Prostate gland (tissue), 2 donors: ENCODE results near the gene KCNK4.

Experiments used
- POLR2A ChIP-seq: fragments of 450-650 bp; IDR thresholded peaks from one replicate; pipeline ENCODE4 v1.6.1; 2016; ENCODE audit warnings: antibody characterized with exemption, mild to moderate bottlenecking
- TF ChIP-seq, protein P1 (sequence below), 4 experiments: fragments of 200-600 bp in 2 of 4; fragments of 450-650 bp in 2 of 4; sonication (generic) in 2 of 4; IDR thresholded peaks; 1 replicate in 3 of 4; 2 replicates in 1 of 4; pipeline ENCODE4 v1.5.1; 2016 to 2019; ENCODE audit warnings: antibody characterized with exemption in 4 of 4, mild to moderate bottlenecking in 2 of 4, moderate library complexity in 2 of 4

DNA sequence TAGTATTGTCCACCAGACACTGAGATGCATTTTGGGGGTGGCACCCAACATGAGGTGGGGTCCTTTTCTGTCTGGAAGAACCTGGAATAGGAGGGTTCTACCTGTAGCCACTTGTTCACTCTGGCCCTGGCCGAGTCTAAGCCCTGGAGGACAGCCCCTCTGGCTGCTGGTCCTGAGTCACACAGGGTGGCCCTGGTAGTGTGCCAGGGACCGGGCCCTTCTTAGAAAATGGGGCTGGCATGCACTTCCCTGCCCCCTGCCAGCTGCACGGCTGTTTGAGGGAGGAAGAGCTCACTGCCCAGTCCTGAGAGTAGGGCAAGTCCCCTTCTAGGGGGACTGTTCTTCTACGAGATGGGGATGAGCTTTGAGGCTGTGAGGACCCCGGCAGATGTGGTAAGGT lies 37.6 kb upstream of the KCNK4 start:
- TF ChIP-seq, protein P1, sequence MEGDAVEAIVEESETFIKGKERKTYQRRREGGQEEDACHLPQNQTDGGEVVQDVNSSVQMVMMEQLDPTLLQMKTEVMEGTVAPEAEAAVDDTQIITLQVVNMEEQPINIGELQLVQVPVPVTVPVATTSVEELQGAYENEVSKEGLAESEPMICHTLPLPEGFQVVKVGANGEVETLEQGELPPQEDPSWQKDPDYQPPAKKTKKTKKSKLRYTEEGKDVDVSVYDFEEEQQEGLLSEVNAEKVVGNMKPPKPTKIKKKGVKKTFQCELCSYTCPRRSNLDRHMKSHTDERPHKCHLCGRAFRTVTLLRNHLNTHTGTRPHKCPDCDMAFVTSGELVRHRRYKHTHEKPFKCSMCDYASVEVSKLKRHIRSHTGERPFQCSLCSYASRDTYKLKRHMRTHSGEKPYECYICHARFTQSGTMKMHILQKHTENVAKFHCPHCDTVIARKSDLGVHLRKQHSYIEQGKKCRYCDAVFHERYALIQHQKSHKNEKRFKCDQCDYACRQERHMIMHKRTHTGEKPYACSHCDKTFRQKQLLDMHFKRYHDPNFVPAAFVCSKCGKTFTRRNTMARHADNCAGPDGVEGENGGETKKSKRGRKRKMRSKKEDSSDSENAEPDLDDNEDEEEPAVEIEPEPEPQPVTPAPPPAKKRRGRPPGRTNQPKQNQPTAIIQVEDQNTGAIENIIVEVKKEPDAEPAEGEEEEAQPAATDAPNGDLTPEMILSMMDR (IDR thresholded peaks at IDR 0.05) = no peak
- no peak for TF ChIP-seq POLR2A
